PC-3 (cell line): ENCODE measurements around the gene USF2. TPM values are rescaled to one million over a fixed set of nuclear protein-coding genes. Genes with fewer than 3 reads are reported as not detected.

Source experiments
- ATAC-seq: fragments of 200-7000 bp; cut with Tn5 transposase; 2 replicates; pipeline ENCODE4 v1.9.1; 2020; ENCODE audit warnings: mild to moderate bottlenecking, moderate library complexity
- BruUV-seq: library from RNA; stranded (reverse); fragments of 400-500 nt; replicated peaks from 2 replicates; lab custom pipeline; 2021; lab: Mats Ljungman, UMichigan
- CTCF ChIA-PET: fragments of 300-600 bp; sonication (Branson Sonifier 250); formaldehyde crosslinking; loops from one replicate; lab custom pipeline; 2022; ENCODE audit warnings: antibody characterized with exemption; lab: Charles Lee
- POLR2A ChIA-PET: fragments of 300-600 bp; sonication (Branson Sonifier 250); formaldehyde crosslinking; loops from one replicate; lab custom pipeline; 2022; ENCODE audit warnings: antibody characterized with exemption; ENCODE audit not compliant: unreplicated experiment; lab: Charles Lee
- DNase-seq: peaks from one replicate; pipeline ENCODE4 v3.0.0-alpha.2; 2015
- H2AFZ ChIP-seq: fragments of 300-600 bp; sonication (generic); 2 replicates; pipeline ENCODE4 v1.6.0; 2016; ENCODE audit warnings: antibody characterized with exemption, low read length
- H3F3A ChIP-seq: fragments of 300-600 bp; sonication (generic); one replicate; pipeline ENCODE4 v1.6.0; 2017; ENCODE audit warnings: antibody characterized with exemption, low read length, control low read depth, mild to moderate bottlenecking; ENCODE audit not compliant: unreplicated experiment
- H3K27ac ChIP-seq: fragments of 300-600 bp; sonication (generic); 2 replicates; pipeline ENCODE4 v1.5.1; 2016; ENCODE audit warnings: mild to moderate bottlenecking, low read length
- H3K27me3 ChIP-seq: fragments of 300-600 bp; sonication (generic); 2 replicates; pipeline ENCODE4 v1.6.1; 2016; ENCODE audit warnings: low read length, mixed read lengths
- H3K36me3 ChIP-seq: fragments of 300-600 bp; sonication (generic); 2 replicates; pipeline ENCODE4 v1.6.1; 2016; ENCODE audit warnings: low read depth, mixed run types, low read length, mixed read lengths
- H3K4me1 ChIP-seq: fragments of 300-600 bp; sonication (generic); 2 replicates; pipeline ENCODE4 v1.5.1; 2016; ENCODE audit warnings: low read length; ENCODE audit not compliant: insufficient read depth
- H3K4me2 ChIP-seq: fragments of 300-600 bp; sonication (generic); 2 replicates; pipeline ENCODE4 v1.6.0; 2016; ENCODE audit warnings: low read length
- H3K4me3 ChIP-seq: fragments of 300-600 bp; sonication (generic); 2 replicates; pipeline ENCODE4 v1.5.1; 2016; ENCODE audit warnings: mild to moderate bottlenecking, low read length, mixed read lengths
- H3K79me2 ChIP-seq: fragments of 300-600 bp; sonication (generic); 2 replicates; pipeline ENCODE4 v1.6.1; 2017; ENCODE audit warnings: low read length, mixed read lengths
- H3K9ac ChIP-seq: fragments of 300-600 bp; sonication (generic); 2 replicates; pipeline ENCODE4 v1.6.0; 2016; ENCODE audit warnings: mild to moderate bottlenecking, low read length
- H3K9me2 ChIP-seq: fragments of 300-600 bp; sonication (generic); replicated peaks from 2 replicates; pipeline ENCODE4 v1.6.1; 2016; ENCODE audit warnings: mixed run types, low read length, mixed read lengths
- H3K9me3 ChIP-seq: fragments of 300-600 bp; sonication (generic); 2 replicates; pipeline ENCODE4 v1.6.1; 2016; ENCODE audit warnings: low read length, mixed read lengths
- H4K20me1 ChIP-seq: fragments of 300-600 bp; sonication (generic); 2 replicates; pipeline ENCODE4 v1.6.1; 2016; ENCODE audit warnings: low read length, mixed read lengths
- CTCF ChIP-seq: fragments of 300-600 bp; sonication (generic); conservative IDR thresholded peaks from 2 replicates; pipeline ENCODE4 v1.5.1; 2017; ENCODE audit warnings: antibody characterized with exemption, low read depth, mild to moderate bottlenecking, low read length
- EZH2 ChIP-seq: fragments of 300-600 bp; sonication (generic); IDR thresholded peaks from one replicate; pipeline ENCODE4 v1.6.1; 2017; ENCODE audit warnings: antibody characterized with exemption, mild to moderate bottlenecking, low read length; ENCODE audit not compliant: unreplicated experiment
- EZH2phosphoT487 ChIP-seq: fragments of 300-600 bp; sonication (generic); IDR thresholded peaks from 2 replicates; pipeline ENCODE4 v1.6.1; 2018; ENCODE audit warnings: mild to moderate bottlenecking, antibody characterized with exemption, low read length, borderline replicate concordance
- intact Hi-C: fragments of 100-400 bp; cut with micrococcal nuclease; formaldehyde crosslinking; loops from 2 replicates; pipeline ENCODE4 v1.9.0; 2023
- total RNA-seq: library from RNA; depleted of rRNA; stranded (reverse); fragments of >200 nt; gene quantifications from 2 replicates; pipeline ENCODE4 v1.2.3, GENCODE V29; 2014

Gene USF2
- total RNA-seq, 1 experiment from 2014 or later: 102 TPM

- intact Hi-C loops: no loop called here
- H2AFZ ChIP-seq: no peak overlapping the region
- peaks cover 3% of the 10 kb centered on the region; the same call in 1 of the 2 replicates for H3K27me3 ChIP-seq
Observed at GRCh38 chr19:35294328-35294727, 25.6 kb downstream of the USF2 start.

GRCh38 chr19:35294859-35295791 is 26.4 kb downstream of the USF2 start:
- Histone ChIP-seq H3K4me1 (peaks cover 7% of the 10 kb centered on the region; the same call in 1 of the 2 replicates), H3F3A (no peaks in the 10 kb centered on the region), H3K4me3 (no peak overlapping the region), H2AFZ (no peak overlapping the region), H3K4me2 (no peak overlapping the region), H3K9ac (no peak overlapping the region), H3K79me2 (no peaks in the 10 kb centered on the region), H3K9me2 (no peaks in the 10 kb centered on the region), H3K9me3 (no peaks in the 10 kb centered on the region), H3K27me3 (peaks cover 3% of the 10 kb centered on the region; the same call in 1 of the 2 replicates), H3K27ac (no peak overlapping the region), H4K20me1 (no peaks in the 10 kb centered on the region), H3K36me3 (no peaks in the 10 kb centered on the region)
- intact Hi-C loops: no loop called here
- POLR2A ChIA-PET: no interaction called here
- no TSS peak for BruUV-seq
- TF ChIP-seq CTCF (no peak), EZH2phosphoT487 (no peak), EZH2 (no peak)
- DNase-seq (no peak), ATAC-seq (no peak)
- CTCF ChIA-PET: interaction anchor here (0.7 kb wide), 1 partner anchor 21 kb away, joined by 4 read pairs; no protein-coding TSS in a partner anchor

More at GRCh38 chr19:35294328-35294727, 25.6 kb downstream of the USF2 start:
- no peaks in the 10 kb centered on the region for H3K9me3 ChIP-seq
- no peaks in the 10 kb centered on the region for H3K9me2 ChIP-seq
- no TSS peak for BruUV-seq
- peaks cover 7% of the 10 kb centered on the region; the same call in 1 of the 2 replicates for H3K4me1 ChIP-seq
- H3K4me3 ChIP-seq: no peak overlapping the region
- no peaks in the 10 kb centered on the region for H3K36me3 ChIP-seq
- no peaks in the 10 kb centered on the region for H3F3A ChIP-seq
- H3K4me2 ChIP-seq: no peak overlapping the region
- no peak overlapping the region for H3K9ac ChIP-seq
- CTCF ChIA-PET: no interaction called here
- TF ChIP-seq CTCF (no peak), EZH2phosphoT487 (no peak), EZH2 (no peak)
- no peak overlapping the region for H3K27ac ChIP-seq
- no peak for ATAC-seq
- POLR2A ChIA-PET: no interaction called here
- H4K20me1 ChIP-seq: no peaks in the 10 kb centered on the region
- no peak for DNase-seq
- H3K79me2 ChIP-seq: no peaks in the 10 kb centered on the region
